ENCODE results near the gene RAB11A. TPM values are rescaled to one million over a fixed set of nuclear protein-coding genes. Genes with fewer than 3 reads are reported as not detected.

The RAB11A gene
- polyA plus RNA-seq, 1 experiment: 165 TPM

GRCh38 chr15:65920825-65921309 is 51.6 kb downstream of the RAB11A start:
- no peak for DNase-seq (ENCODE audit: low read depth)
- no peak for TF ChIP-seq CTCF (IDR thresholded peaks at IDR 0.05; ENCODE audit: insufficient read depth, low read depth, low read length)
- CTCF ChIA-PET: interaction anchor here (1.5 to 2.2 kb wide), 2 partner anchors 16 to 577 kb away, joined by 4 to 6 read pairs; partner anchors contain the start of gene SNAPC5
- Histone ChIP-seq H3K4me3 (ENCODE audit: low read depth, low read length) (no peak overlapping the region), H3K36me3 (ENCODE audit: control insufficient read depth, insufficient read depth, low read length) (no peaks in the 10 kb centered on the region), H3K27me3 (ENCODE audit: control insufficient read depth, insufficient read depth, low read length) (no peaks in the 10 kb centered on the region)
- POLR2A ChIA-PET: no interaction called here

GRCh38 chr15:65921780-65922179 is 52.5 kb downstream of the RAB11A start:
- no peak overlapping the region for H3K4me3 ChIP-seq (ENCODE audit: low read depth, low read length)
- DNase-seq (ENCODE audit: low read depth): no peak
- POLR2A ChIA-PET: no interaction called here
- CTCF ChIA-PET: interaction anchor here (1.0 to 2.2 kb wide), 4 partner anchors 10 to 576 kb away, joined by 3 to 6 read pairs (median 4); partner anchors contain the start of gene SNAPC5
- no peak for TF ChIP-seq CTCF (IDR thresholded peaks at IDR 0.05; ENCODE audit: insufficient read depth, low read depth, low read length)
- no peaks in the 10 kb centered on the region for H3K36me3 ChIP-seq (ENCODE audit: control insufficient read depth, insufficient read depth, low read length)
- no peaks in the 10 kb centered on the region for H3K27me3 ChIP-seq (ENCODE audit: control insufficient read depth, insufficient read depth, low read length)

GRCh38 chr15:65922621-65923020 is 53.3 kb downstream of the RAB11A start:
- H3K27me3 ChIP-seq (ENCODE audit: control insufficient read depth, insufficient read depth, low read length): no peaks in the 10 kb centered on the region
- ChIA-PET POLR2A (no interaction called here), CTCF (interaction anchor here (0.9 to 2.2 kb wide), 3 partner anchors 9 to 15 kb away, joined by 3 to 6 read pairs (median 3); no protein-coding TSS in a partner anchor)
- no peak for DNase-seq (ENCODE audit: low read depth)
- no peaks in the 10 kb centered on the region for H3K36me3 ChIP-seq (ENCODE audit: control insufficient read depth, insufficient read depth, low read length)
- TF ChIP-seq CTCF (IDR thresholded peaks at IDR 0.05; ENCODE audit: insufficient read depth, low read depth, low read length): no peak
- no peak overlapping the region for H3K4me3 ChIP-seq (ENCODE audit: low read depth, low read length)

DNA sequence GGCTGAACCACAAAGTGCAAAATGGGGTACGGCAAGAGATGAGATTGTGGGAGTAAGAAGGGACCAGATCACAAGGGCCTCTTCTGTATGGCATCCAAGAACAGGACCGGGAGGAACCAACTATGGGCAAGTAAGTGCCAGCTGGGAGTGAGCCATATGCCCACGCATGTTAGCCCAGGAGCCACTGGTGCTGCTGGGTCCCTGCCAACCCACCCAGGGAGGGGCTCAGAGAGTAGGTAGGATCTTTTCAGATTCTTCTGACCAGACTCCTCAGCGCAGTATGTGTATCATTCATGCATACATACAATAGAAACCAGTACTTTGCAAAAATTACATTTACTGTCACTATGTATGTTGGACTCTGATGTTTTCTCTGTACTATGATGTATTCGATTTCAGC is 54.0 kb downstream of the RAB11A start:
- CTCF ChIA-PET: no interaction called here
- no peak for DNase-seq (ENCODE audit: low read depth)
- no peaks in the 10 kb centered on the region for H3K27me3 ChIP-seq (ENCODE audit: control insufficient read depth, insufficient read depth, low read length)
- no peaks in the 10 kb centered on the region for H3K36me3 ChIP-seq (ENCODE audit: control insufficient read depth, insufficient read depth, low read length)
- no peak for TF ChIP-seq CTCF (IDR thresholded peaks at IDR 0.05; ENCODE audit: insufficient read depth, low read depth, low read length)
- POLR2A ChIA-PET: no interaction called here
- H3K4me3 ChIP-seq (ENCODE audit: low read depth, low read length): no peak overlapping the region

- DNase-seq (ENCODE audit: low read depth): no peak
- POLR2A ChIA-PET: no interaction called here
- no peak overlapping the region for H3K4me3 ChIP-seq (ENCODE audit: low read depth, low read length)
- H3K27me3 ChIP-seq (ENCODE audit: control insufficient read depth, insufficient read depth, low read length): no peaks in the 10 kb centered on the region
- H3K36me3 ChIP-seq (ENCODE audit: control insufficient read depth, insufficient read depth, low read length): no peaks in the 10 kb centered on the region
- CTCF ChIA-PET: no interaction called here
- no peak for TF ChIP-seq CTCF (IDR thresholded peaks at IDR 0.05; ENCODE audit: insufficient read depth, low read depth, low read length)
Observed at GRCh38 chr15:65924004-65924403, 54.7 kb downstream of the RAB11A start.
